ENCODE measurements around the gene KCNH2. TPM values are rescaled to one million over a fixed set of nuclear protein-coding genes. Genes with fewer than 3 reads are reported as not detected.

KCNH2 gene
- total and polyA plus RNA-seq, 11 donors: 58.1 to 185 (median 104) TPM

DNA sequence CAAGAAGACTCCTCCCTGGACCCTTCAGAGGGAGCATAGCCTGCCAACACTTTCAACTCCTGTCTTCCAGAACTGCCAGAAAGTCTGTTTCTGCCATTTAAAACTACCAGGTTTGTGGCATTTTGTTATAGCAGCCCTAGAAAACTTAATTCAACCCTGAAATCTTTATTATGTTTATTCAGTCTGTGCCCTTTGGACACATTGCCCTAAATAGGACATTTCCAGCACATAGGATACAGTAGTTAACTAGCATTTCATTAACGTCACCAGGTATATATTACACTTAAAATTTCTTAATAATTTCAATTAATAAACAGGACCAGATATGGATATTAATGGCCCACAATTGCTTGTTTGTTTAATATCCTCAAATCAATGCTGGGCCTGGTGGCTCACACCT lies 54.3 kb downstream of the KCNH2 start:
- ATAC-seq: no peak
- Histone ChIP-seq H3K27me3 (peaks cover 0 to 13% (median 0%) of the 10 kb centered on the region in 9 donors), H3K36me3 (no peaks in the 10 kb centered on the region), H3K9me3 (no peaks in the 10 kb centered on the region), H3K4me1 (peaks cover 0 to 6% (median 0%) of the 10 kb centered on the region in 12 donors), H3K27ac (no peak overlapping the region), H3K4me3 (no peak overlapping the region)
- intact Hi-C loops (cut with DNase I): no loop called here
- 87 to 89% (median 88%) methylated on average over 1 of the region's 1 CpG for WGBS, 4 donors
- DNase-seq: no peak
- TF ChIP-seq, protein P1, sequence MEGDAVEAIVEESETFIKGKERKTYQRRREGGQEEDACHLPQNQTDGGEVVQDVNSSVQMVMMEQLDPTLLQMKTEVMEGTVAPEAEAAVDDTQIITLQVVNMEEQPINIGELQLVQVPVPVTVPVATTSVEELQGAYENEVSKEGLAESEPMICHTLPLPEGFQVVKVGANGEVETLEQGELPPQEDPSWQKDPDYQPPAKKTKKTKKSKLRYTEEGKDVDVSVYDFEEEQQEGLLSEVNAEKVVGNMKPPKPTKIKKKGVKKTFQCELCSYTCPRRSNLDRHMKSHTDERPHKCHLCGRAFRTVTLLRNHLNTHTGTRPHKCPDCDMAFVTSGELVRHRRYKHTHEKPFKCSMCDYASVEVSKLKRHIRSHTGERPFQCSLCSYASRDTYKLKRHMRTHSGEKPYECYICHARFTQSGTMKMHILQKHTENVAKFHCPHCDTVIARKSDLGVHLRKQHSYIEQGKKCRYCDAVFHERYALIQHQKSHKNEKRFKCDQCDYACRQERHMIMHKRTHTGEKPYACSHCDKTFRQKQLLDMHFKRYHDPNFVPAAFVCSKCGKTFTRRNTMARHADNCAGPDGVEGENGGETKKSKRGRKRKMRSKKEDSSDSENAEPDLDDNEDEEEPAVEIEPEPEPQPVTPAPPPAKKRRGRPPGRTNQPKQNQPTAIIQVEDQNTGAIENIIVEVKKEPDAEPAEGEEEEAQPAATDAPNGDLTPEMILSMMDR (IDR thresholded peaks at IDR 0.05): no peak
- TF ChIP-seq POLR2A (IDR thresholded peaks at IDR 0.05): no peak

DNA sequence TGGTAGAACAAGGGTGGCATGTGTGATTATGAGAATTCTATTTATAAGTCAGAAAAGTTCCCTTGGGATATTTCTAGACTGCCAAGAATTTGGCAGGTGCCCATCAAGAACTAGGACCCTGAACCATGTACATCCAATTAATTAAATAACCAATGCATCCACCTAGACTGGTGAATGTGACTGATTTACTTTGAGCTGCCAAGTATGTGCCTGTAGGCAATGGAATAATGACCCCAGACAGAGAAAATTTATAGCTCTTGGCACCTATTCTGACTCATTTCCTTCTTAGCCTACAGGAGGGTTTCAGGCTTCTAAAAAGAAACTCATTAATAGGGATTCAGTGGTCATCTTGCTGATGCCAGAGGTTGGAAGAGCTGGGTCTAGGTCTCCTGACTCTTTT lies 54.9 kb downstream of the KCNH2 start:
- TF ChIP-seq, protein P1 (IDR thresholded peaks at IDR 0.05): no peak
- TF ChIP-seq POLR2A (IDR thresholded peaks at IDR 0.05): no peak

DNA sequence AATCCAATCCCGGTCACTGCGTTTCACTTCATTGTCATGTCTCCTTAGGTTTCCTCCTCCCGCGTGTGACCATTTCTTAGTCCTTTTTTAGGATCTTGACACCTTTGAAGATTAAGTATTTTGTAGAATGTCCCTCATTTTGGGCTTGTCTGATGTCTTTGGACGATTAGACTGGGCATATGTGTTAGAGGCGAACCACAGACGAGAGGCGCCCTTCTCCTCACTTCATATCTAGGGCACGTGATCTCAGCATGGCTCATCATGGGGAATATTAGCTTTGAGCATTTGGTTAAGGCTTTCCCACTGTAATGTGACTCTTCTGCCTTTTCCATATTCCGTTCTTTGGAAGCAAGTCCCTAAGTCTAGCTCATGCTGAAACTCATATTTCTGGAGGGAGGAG lies 59.0 kb downstream of the KCNH2 start:
- no peak overlapping the region for H3K27ac ChIP-seq
- ATAC-seq (no peak), DNase-seq (no peak)
- TF ChIP-seq POLR2A (IDR thresholded peaks at IDR 0.05): no peak
- TF ChIP-seq, protein P1 (IDR thresholded peaks at IDR 0.05): no peak
- 84 to 90% (median 88%) methylated on average over 10 of the region's 10 CpGs for WGBS, 4 donors
- H3K27me3 ChIP-seq: peaks cover 0 to 13% (median 0%) of the 10 kb centered on the region in 9 donors
- no peaks in the 10 kb centered on the region for H3K36me3 ChIP-seq
- no peaks in the 10 kb centered on the region for H3K9me3 ChIP-seq
- intact Hi-C loops (cut with DNase I): no loop called here
- H3K4me1 ChIP-seq: peaks cover 0 to 6% (median 0%) of the 10 kb centered on the region in 12 donors
- no peak overlapping the region for H3K4me3 ChIP-seq

More for the DNA sequence above, 54.9 kb downstream of the KCNH2 start:
- intact Hi-C loops (cut with DNase I): no loop called here
- no peak for DNase-seq
- no peak overlapping the region for H3K27ac ChIP-seq
- H3K4me1 ChIP-seq: peaks cover 0 to 6% (median 0%) of the 10 kb centered on the region in 12 donors
- ATAC-seq: no peak
- no peaks in the 10 kb centered on the region for H3K9me3 ChIP-seq
- H3K27me3 ChIP-seq: peaks cover 0 to 16% (median 0%) of the 10 kb centered on the region in 9 donors
- H3K4me3 ChIP-seq: no peak overlapping the region
- no peaks in the 10 kb centered on the region for H3K36me3 ChIP-seq

DNA sequence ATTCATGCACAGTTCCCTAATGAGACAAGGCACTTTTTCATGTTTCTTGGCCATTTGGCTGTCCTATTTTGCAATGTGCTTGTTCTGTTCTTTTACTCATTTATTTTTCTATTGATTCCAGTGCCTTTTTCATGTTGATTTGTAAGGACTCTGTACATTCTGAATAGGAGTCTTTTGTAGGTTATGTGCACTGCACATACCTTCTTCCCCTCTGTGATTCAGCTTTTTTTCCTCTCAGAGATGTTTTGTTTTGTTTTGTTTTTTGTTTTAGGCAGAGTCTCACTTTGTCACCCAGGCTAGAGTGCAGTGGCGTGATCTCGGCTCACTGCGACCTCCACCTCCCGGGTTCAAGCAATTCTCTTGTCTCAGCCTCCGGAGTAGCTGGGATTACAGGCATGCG lies 59.7 kb downstream of the KCNH2 start:
- no peak for TF ChIP-seq POLR2A (IDR thresholded peaks at IDR 0.05)
- TF ChIP-seq, protein P1 (IDR thresholded peaks at IDR 0.05): no peak
- intact Hi-C loops (cut with DNase I): no loop called here
- DNase-seq: no peak
- Histone ChIP-seq H3K27ac (no peak overlapping the region), H3K4me3 (no peak overlapping the region), H3K4me1 (peaks cover 0 to 6% (median 0%) of the 10 kb centered on the region in 12 donors), H3K27me3 (peaks cover 0 to 16% (median 0%) of the 10 kb centered on the region in 9 donors), H3K9me3 (no peaks in the 10 kb centered on the region), H3K36me3 (no peaks in the 10 kb centered on the region)
- ATAC-seq: no peak
- WGBS, 4 donors: 86 to 92% (median 88%) methylated on average over 6 of the region's 6 CpGs
